Calu3 (cell line): ENCODE measurements around the gene PLCL2. TPM values are rescaled to one million over a fixed set of nuclear protein-coding genes. Genes with fewer than 3 reads are reported as not detected.

Experiments used
- BruUV-seq: library from RNA; stranded (reverse); fragments of 400-500 nt; replicated peaks from 2 replicates; lab custom pipeline; 2021; lab: Mats Ljungman, UMichigan
- CTCF ChIA-PET: fragments of 300-600 bp; sonication (Branson Sonifier 250); formaldehyde crosslinking; loops from one replicate; lab custom pipeline; 2022; ENCODE audit warnings: antibody characterized with exemption; lab: Charles Lee
- DNase-seq: peaks from one replicate; pipeline ENCODE4 v3.0.0; 2022
- H3K27ac Mint-ChIP-seq: one replicate; pipeline ENCODE4 v1.8.0; 2022; ENCODE audit warnings: mixed read lengths; ENCODE audit not compliant: unreplicated experiment
- H3K27me3 Mint-ChIP-seq: one replicate; pipeline ENCODE4 v1.8.0; 2022; ENCODE audit warnings: mixed read lengths; ENCODE audit not compliant: unreplicated experiment
- H3K36me3 Mint-ChIP-seq: one replicate; pipeline ENCODE4 v1.8.0; 2022; ENCODE audit warnings: mild to moderate bottlenecking, moderate library complexity, mixed read lengths; ENCODE audit not compliant: insufficient read depth, unreplicated experiment
- H3K4me1 Mint-ChIP-seq: one replicate; pipeline ENCODE4 v1.8.0; 2022; ENCODE audit warnings: mild to moderate bottlenecking, low read depth, mixed read lengths; ENCODE audit not compliant: unreplicated experiment
- H3K4me3 Mint-ChIP-seq: one replicate; pipeline ENCODE4 v1.8.0; 2022; ENCODE audit warnings: mild to moderate bottlenecking, low read depth, moderate library complexity, mixed read lengths; ENCODE audit not compliant: unreplicated experiment
- H3K9me3 Mint-ChIP-seq: one replicate; pipeline ENCODE4 v1.8.0; 2022; ENCODE audit warnings: low read depth, mixed read lengths; ENCODE audit not compliant: unreplicated experiment
- CTCF ChIP-seq: fragments of 200-600 bp; IDR thresholded peaks from one replicate; pipeline ENCODE4 v1.8.0; 2022; ENCODE audit warnings: antibody characterized with exemption; ENCODE audit not compliant: unreplicated experiment
- intact Hi-C: fragments of 100-400 bp; cut with micrococcal nuclease; formaldehyde crosslinking; loops from one replicate; pipeline ENCODE4 v1.10.0; 2022; ENCODE audit not compliant: unreplicated experiment
- total RNA-seq: library from RNA; stranded (reverse); gene quantifications from 2 replicates; pipeline ENCODE4 v1.2.3, GENCODE V29; 2022

PLCL2 gene
- total RNA-seq, 1 experiment from 2014 or later, result 5.8 TPM

- DNase-seq, result no peak
- Mint-ChIP-seq H3K36me3 (no peaks in the 10 kb centered on the region), H3K4me1 (no peaks in the 10 kb centered on the region), H3K4me3 (no peak overlapping the region), H3K27ac (no peak overlapping the region), H3K9me3 (no peaks in the 10 kb centered on the region), H3K27me3 (no peaks in the 10 kb centered on the region)
- intact Hi-C loops, result no loop called here
- CTCF ChIA-PET, result no interaction called here
- BruUV-seq, result no TSS peak
- TF ChIP-seq CTCF, result no peak
These were observed 102.4 kb downstream of the PLCL2 start for GRCh38 chr3:16987141-16987540.

- Mint-ChIP-seq H3K4me3 (no peak overlapping the region), H3K4me1 (peaks cover 9% of the 10 kb centered on the region), H3K9me3 (no peaks in the 10 kb centered on the region), H3K27ac (no peak overlapping the region), H3K36me3 (no peaks in the 10 kb centered on the region), H3K27me3 (no peaks in the 10 kb centered on the region)
- DNase-seq, result no peak
- no peak for TF ChIP-seq CTCF
- CTCF ChIA-PET, result no interaction called here
- no TSS peak for BruUV-seq
- intact Hi-C loops, result no loop called here
These were observed 105.4 kb downstream of the PLCL2 start for GRCh38 chr3:16990163-16990562.

GRCh38 chr3:16992198-16992597 is 107.4 kb downstream of the PLCL2 start:
- Mint-ChIP-seq H3K27me3 (no peaks in the 10 kb centered on the region), H3K4me1 (peaks cover 20% of the 10 kb centered on the region), H3K36me3 (no peaks in the 10 kb centered on the region), H3K9me3 (no peaks in the 10 kb centered on the region), H3K27ac (peak overlapping the region; percentile 49), H3K4me3 (no peak overlapping the region)
- CTCF ChIA-PET, result no interaction called here
- no peak for TF ChIP-seq CTCF
- BruUV-seq, result no TSS peak
- intact Hi-C loops, result no loop called here
- DNase-seq, result no peak

GRCh38 chr3:16993227-16993626 is 108.5 kb downstream of the PLCL2 start:
- BruUV-seq, result no TSS peak
- CTCF ChIA-PET, result no interaction called here
- peaks cover 20% of the 10 kb centered on the region for H3K4me1 Mint-ChIP-seq
- no peaks in the 10 kb centered on the region for H3K36me3 Mint-ChIP-seq
- intact Hi-C loops, result no loop called here
- no peaks in the 10 kb centered on the region for H3K27me3 Mint-ChIP-seq
- no peak for DNase-seq
- no peak overlapping the region for H3K27ac Mint-ChIP-seq
- no peak overlapping the region for H3K4me3 Mint-ChIP-seq
- no peaks in the 10 kb centered on the region for H3K9me3 Mint-ChIP-seq
- TF ChIP-seq CTCF, result no peak
